Measurements from ENCODE around the gene DNM3.

The DNM3 gene

DNA sequence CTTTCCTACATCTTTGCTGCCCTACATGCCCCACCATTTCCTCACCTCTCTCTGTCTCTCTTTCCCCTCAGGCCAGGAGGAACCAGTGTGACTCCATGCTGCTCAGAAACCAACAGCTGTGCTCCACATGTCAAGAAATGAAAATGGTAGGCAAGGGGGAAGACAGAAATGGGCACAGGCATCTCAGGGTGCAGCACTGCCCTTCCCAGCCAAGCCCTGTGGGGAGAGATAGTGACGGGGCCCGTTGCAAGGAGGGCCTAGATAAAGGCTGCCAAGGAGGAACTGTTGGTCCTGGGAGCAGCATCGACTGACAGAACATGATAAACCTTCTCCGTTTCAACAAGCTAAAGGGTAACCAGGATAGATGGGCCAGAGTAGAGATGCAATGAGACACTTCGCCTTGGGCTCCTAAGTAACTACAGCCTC is 615.1 kb downstream of the DNM3 start:
- no peak for DNase-seq (ENCODE audit: low read depth)

DNA sequence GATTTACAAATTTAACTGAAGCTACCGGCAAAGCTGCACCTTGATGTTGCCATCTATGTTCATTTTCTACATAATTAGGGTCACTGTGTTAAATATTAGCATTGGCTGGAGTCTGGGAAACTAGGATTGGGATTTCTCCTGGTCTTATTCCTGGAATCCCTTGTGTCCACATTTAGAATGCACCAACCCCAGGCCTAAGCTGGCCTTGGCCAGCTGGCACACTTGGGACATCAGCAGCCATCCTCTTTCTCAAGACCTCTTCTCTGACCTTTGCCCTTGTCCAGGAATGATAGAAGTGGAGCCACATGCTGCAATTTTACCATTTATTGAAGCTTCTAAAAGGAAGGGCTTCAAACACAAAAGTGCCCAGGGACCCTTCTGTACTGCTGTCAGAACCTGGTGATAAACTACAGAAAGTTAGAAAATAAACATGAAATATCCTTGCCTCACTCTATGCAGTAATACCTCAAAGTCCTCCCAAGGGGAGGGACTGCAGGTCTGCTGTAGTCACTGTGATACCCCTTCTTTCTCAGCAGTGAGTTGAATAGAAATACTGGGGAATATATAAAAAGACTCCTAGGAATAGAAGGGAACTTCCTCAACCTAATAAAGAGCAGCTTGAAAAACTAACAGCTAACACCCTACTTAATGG is 616.3 kb downstream of the DNM3 start:
- no peak for DNase-seq (ENCODE audit: low read depth)

DNA sequence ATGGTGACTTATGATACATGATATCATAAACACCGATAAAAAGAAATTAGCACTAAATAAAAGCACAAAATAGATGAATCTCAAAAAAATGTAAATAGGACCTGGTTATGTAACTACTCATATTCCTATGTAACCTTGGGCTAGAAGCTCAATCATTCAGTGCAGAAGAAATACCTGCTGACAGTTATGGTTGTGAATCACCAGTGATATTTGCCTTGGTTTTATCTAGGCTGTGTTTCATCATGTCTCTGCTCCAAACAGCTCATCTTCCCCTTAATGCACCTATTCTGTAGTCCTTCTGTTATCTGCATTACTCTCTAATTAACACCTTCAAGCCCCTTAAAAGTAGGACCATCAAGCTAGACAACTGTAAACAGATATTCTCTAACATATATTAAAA is 618.9 kb downstream of the DNM3 start:
- DNase-seq (ENCODE audit: low read depth), result no peak

DNA sequence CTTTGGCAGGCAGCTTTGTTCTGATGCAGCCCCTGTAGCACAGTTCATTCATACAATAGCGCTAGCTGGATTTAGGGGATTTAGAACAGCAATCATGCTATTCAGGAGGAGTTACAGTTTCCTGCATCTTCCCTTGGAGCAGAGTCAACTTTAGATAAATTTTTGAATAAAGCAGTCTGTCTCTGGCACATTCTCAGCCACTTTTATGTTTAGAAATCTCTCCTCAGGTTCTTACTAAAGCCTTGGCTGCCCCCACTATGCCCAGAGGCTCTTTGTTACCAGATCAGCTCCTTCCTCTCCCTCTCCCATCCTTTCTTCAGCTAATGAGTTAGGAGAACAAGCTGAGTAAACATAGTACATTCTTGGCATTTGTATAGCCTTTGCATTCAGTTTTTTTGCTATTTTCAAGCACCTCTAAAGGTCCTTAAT is 619.6 kb downstream of the DNM3 start:
- DNase-seq (ENCODE audit: low read depth), result no peak
